Astrocyte of the hippocampus (primary cell): ENCODE measurements around the gene MRPS12.

Experiments used
- DNase-seq: peaks from one replicate; pipeline ENCODE4 v3.0.0; 2011; ENCODE audit warnings: low read depth, low spot score

MRPS12 gene

DNA sequence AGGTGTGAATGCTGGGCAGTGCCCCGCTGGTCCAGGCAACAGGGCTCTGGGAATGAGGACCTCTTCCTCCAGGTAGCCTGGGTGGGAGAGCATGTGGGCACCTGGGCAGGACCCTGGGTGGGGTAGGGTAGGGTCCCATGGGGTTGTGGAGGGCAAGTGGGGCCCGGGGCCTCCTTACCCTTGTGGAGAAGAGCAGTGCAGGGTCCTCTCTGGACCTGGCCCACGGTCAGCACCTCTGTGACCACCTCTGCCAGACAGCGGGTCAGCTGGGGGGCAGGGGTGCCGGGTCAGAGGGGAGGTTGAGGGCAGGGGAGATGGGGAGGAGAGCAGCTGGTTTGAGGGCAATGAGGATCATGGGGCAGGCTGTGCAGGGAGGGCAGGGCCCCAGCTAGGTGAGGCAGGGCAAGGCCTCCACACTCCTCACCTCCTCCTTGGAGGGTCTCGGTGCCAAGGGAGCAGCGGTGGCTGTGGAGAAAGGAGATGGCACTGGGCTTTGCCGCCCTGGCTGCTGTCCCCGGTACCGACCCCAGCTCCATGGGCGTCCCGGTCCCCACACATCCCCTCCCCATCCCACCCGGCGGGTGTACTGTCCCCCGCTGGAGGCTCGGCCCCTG lies 19.2 kb upstream of the MRPS12 start:
- no peak for DNase-seq

DNA sequence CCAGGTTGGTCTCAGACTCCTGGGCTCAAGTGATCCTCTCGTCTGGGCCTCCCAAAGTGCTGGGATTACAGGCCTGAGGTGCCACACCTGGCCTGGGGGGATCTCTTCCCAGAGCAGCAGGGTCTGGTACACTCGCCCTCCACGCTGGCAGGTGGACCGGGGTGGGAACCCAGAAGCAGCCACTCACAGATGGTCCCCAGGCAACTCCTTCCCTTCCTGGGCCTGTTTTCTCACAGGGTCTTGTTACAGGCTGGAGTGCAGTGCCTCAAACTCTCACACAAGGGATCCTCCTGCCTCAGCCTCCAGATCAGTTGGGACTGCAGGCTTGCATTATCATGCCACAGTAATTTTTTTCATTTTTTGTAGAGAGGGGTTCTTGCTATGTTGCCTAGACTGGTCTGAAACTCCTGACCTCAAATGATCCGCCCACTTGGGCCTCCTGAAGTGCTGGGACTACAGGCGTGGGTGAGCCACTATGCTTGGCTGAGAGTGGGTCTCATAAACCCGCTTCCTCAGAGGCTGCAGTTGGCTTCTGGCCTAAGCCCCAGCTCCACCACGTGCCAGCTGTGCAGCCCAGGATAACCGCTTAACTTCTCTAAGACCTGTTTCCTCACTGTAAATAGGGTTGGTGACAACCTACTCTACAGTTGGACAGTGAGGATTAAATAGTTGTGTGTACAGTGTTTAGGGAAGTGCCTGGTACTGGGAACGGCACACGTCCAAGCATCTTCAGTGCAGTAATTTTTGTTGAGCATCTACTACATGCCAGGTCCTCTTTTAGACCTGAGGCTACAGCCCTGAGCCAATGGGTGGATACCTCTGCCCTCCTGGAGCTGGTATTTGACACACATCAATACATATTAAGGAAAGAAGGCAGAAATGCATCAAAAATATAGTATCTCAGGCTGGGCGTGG lies 17.9 kb upstream of the MRPS12 start:
- DNase-seq = no peak

DNA sequence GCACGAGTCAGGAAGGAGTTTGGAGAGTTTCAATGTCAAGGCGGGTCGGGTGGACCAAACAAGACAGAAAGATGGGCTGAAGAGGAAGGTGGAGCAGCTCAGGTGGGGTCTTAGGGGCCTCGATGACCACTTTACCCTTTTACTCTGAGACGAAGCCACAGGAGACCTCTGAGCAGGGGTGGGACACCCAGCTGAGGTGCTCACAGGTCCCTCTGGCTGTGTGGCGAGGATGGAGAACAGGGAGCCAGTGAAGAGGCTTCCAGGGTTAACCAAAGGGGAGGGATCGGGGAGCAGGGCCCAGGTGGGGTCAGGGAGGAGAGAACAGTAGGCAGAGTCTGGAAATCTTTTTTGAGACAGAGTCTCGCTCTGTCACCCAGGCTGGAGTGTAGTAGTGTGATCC lies 16.8 kb upstream of the MRPS12 start:
- DNase-seq = no peak

DNA sequence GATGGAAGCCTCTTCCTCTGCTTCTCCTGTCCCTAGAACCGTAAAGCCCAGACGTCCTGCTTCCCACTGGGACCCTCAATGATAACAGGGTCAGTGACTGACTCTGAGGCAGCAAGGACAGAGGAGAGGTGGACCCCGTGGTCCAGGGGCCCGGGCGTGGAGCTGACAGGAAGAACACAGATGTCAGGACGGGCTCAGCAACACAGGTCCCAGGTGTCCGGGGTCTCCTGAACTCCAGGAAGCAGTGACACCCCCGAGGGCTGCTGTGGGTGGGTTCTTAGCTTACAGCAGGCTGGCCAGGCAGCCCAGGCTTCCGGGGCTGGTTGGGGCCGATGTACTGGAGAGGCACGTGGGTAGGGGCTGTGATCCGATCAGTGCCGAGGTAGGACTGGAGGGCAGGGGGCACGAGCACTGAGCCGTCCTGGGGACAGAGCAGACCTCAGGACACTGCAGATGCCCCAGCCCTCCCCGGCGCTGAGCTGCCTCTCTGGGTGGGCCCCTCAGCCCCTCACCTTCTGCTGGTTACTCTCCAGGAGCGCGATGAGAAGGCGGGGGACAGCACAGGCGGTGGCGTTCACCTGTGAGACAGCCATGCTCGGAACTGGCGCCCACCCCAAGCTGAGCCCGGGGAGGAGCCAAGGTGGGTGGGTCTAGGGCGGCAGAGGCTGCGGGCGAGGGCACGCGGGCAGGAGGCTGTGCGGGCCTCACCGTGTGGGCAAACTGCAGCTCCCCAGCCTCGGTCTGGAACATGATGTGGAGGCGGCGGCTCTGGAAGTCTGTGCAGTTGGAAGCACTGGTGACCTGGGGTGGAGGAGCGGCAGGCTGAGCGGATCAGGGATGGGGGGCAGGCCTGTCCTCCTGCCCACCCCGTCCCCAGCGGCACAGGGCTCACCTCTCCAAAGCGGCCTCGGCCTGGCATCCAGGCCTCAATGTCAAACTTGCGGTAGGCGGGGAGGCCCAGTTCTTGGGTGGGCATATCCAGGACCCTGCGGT lies 15.1 kb upstream of the MRPS12 start:
- no peak for DNase-seq

DNA sequence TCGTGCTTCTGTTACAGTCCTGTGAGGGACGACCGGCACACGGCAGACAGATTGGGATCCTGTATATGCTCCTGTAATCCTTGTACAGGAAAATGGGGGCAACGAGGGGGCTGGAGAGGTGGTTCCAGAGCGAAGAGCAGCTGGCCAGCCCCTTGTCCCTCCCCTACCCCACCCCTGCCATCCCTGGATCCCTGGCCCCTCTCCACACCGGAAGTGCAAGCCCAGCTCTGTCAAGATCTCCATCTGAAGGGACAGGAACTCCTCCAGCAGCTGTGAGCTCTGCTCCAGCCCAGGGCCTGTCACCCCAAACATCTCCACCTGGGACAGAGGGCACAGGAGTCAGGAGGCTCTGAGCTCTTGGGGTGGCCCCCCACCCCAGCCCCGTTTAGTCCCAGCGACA lies 13.2 kb upstream of the MRPS12 start:
- no peak for DNase-seq

DNA sequence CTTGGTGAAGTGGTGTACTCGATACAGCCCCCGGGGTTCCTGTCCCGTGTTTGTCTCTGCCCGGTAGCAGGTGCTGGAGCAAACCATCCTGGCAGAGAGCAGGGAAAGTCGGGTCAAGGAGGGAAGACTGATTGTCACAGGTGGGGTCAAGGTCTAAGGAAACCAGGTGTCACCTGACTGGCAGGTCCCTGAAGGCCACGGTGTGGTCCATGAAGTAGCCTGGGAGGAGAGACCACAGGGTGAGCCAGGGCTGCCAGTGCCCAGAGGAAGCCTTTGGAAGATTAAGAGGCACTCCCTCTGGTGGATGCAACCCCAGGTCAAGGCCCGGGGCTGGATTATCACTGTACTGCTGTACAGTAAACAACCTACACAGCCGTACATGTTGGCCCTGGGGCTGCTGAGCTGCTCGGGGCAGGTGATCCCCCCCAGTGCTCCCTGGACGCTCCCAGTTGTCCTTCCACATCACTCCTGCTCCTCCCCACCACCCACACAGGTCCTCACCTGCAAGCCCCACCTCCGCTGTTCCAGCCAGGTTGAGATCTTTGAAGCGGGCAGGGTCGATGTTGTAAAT lies 12.7 kb upstream of the MRPS12 start:
- DNase-seq = no peak

DNA sequence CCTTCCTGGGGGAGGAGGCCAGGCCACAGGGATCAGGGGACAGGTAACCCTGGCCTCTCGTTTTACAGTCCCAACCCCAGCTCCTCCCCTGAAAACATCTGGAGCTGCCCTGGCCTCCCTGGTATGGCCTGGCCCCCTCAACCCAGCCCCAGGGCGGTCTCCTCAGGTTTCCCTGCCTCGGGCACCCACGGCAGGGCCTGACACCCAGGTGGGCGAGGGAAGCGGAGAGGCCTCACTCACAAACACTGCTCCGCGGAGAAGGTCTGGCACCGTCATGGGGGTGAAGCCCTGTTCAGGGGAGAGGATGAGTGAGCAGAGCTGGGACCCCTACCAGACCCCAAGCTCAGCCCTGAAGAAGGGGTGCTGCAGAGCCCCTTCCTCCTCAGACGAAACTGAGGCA lies 12.2 kb upstream of the MRPS12 start:
- no peak for DNase-seq

DNA sequence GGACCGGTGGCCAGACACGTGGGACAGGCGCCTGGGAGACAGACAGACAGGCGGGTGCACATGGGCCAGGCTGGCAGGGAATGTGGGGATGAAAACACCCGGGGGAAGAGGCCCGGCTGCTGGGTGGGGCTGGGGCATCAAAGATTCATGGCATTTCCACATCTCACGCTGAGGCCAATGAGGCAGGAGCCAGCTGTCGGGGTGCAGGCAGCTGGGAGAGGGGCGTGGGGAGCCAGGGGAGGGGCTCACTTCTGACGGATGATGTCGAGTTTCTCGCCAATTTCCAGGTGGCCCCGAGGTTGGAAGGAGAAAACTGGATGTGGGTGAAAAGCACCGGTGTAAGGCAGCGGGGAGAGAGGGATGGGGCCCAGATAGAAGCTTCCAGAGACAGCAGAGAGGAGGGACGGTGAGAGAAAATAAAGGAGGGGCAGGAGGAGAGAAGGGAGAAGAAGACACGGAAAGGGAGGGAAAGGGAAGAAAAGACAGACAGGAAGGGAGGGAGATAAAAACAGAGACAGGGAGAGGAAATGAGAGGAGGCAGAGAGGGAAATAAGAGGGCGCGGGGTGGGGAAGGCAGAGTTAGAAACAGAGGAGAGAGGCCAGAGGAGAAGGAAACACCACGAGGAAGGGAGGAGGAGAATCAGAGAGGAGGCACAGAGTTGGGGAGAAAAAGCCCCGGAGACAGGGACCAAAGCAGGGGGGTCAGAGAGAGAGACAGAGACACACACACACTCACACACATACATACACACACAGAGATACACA lies 10.7 kb upstream of the MRPS12 start:
- no peak for DNase-seq

DNA sequence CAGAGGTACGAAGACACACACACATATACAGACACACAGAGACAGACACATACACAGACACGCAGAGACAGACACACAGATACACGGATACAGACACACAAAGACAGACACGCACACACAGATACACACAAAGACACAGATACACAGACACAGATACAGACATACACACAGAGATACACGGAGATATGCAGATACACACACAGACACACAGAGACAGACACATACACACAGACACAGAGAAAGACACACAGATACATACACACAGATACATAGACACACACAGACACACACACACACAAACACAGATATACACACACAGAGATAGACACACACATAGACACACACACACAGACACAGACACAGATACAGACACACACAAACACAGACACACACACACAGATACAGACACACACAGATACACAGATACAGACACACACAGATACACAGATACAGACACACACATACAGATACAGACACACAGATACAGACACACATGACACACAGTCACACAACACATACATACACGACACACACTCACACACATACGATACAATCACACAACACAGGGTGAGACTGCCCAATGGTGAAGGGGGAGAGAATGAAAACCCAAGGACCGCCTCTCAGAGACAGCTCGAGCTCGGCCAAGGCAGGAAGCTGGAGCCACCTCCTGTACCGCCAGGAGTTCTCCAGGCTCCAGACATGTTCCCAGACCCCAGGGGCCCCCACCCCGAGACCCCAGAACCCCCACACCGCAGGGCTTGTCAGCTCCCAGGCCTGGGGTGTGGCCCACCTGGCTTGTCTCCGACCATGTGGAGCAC lies 9.9 kb upstream of the MRPS12 start:
- DNase-seq = no peak

DNA sequence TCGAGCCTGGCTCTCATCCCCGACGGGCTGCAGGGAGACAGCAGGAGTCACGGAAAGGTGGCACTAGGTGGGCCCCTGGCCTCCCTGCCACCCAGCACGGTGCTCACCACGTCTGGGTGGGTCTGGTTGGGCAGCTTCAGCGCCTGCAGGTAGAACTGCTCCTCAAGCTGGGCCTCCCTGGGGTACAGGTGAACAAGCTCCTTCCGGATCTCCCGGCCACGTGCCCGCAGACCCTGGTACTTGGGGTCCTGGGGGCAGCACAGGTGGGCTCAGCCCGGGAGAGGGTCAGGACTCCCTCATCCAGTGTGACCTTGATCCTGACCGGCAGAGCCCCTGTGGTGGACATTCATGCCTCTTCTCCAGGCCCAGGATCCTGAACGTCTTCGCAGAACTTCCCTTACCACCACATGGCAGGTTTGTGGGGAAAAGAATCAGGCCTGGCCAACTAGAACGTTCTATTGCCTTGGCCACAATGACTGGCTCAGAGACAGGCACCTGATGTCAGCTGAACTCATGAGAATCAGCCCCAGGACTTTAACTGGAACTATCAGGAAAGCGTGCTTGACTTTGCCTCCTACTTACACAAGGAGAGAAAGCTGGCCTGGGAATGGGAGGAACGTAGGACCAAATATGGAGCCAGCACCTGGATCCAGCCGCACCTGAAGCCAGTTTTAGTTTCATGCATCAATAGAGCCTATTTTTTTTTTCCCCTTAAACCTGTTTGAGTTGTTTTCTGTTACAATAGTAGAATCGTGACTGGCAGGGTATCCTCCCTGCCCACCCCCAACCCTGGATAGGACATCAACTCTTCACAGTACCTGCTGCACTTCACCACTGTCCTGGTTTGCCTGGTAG lies 9.1 kb upstream of the MRPS12 start:
- DNase-seq = no peak

DNA sequence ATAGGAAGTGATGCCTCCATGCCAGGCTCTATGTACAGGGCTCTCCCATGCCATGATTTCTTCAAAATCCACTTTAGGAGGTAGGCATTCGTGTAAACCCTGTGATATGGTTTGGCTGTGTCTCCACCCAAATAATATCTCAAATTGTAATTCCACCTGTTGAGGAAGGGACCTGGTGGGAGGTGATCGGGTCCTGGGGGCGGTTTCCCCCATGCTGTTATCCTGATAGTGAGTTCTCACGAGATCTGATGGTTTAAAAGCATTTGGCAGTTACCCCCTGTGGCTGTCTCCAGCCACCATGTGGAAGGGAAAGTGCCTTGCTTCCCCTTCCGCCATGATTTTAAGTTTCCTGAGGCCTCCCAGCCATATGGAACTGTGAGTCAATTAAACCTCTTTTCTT lies 8.3 kb upstream of the MRPS12 start:
- DNase-seq = no peak

DNA sequence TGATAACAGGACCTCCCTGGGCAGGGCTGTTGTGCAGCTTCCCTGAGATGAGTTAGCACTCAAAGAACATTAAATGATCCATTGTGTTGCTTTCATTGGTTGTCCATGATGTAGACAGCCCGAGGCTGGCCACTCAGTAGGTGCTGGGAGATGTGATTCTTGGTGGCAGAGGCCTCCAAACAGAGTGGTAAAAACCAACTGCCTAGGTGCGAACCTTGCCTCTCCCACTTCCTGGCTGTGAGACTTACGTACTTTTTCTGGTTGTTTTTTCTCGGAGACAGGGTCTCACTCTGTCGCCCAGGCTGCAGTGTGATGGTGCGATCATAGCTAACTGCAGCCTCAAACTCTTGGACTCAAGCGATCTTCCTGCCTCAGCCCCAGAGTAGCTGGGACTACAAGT lies 6.4 kb upstream of the MRPS12 start:
- DNase-seq = no peak

DNA sequence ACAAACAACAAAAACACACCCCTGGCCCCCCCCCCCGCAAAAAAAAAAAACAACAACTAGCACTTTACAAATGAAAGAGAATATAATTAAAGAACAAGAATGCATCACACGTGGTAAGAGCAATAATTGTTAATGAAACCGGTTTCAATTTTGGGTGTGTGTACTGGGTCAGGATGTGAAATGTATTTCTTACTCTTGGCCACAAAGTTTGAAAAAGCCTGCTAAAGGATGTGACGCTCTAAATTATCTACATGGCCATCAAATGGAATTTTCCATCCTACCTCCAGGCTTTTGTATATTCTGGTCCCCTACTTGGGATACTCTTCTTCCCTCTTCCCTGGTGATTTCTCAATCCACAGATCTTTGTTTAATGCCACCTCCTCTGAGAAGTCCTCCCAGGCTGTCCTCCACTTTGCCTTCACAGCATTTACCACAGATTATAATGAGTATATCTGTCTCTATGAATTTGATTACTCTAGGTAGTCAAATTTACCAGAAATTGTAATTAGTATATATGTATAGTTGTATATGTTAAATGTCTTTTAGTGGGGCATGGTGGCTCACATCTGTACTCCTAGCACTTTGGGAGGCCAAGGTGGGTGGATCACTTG lies 2.2 kb upstream of the MRPS12 start:
- DNase-seq = no peak

DNA sequence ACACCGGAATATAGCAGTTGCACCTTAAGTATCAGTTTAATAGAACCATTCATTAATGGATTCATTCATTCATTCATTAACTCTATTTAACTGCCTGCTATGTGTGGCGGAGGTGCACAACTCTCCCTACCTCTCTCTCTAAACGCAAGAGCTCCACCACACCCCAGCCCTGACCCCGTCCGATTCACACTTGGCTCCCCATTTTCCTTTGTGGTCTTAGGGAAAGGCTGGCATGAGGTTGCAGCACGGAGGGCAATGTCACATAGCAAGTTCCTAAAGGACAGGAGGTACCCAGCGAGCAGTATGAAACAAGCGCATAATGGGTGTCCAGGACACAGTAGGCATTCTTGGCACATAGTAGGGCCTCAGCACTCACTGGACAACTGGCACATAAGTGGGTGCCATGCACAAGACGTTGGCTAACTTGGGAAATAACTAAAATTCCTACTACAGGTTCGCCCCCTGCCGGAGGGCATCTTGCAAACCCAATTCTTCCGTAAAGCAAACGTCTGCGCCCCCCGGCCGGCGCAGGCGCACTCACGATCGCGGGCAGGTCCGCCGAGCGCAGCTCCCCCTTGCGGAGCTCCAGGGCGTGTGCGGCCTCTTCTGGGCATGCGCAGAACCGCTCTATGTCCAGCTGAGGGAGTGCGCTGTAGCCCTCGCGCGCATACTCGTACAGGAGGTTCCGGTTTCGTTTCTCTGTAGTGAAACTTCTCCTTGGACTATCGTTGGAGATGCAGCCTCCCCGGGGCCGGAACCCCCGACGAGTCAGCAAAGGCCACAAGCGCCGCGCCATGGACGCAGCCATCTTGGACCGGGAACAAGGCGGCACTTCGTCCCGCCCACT lies 592 bp upstream of the MRPS12 start, which contains the start of gene SARS2:
TSS of gene SARS2 (minus strand) at position 835 of the 847 bp plus-strand sequence. CDS start at position 808, 27 bp downstream.
- peak; percentile 97 for DNase-seq

DNA sequence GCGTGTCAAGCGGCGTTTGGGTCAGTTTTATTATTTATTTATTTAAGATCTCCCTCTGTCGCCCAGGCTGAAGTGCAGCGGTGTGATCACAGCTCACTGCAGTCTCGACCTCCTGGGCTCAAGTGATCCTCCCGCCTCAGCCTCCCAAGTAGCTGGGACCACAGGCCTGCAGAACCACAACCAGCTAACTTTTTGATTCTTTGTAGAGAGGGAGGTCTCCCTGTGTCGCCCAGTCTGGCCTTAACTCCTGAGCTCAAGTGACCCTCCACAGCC lies 713 bp downstream of the MRPS12 start:
- no peak for DNase-seq

DNA sequence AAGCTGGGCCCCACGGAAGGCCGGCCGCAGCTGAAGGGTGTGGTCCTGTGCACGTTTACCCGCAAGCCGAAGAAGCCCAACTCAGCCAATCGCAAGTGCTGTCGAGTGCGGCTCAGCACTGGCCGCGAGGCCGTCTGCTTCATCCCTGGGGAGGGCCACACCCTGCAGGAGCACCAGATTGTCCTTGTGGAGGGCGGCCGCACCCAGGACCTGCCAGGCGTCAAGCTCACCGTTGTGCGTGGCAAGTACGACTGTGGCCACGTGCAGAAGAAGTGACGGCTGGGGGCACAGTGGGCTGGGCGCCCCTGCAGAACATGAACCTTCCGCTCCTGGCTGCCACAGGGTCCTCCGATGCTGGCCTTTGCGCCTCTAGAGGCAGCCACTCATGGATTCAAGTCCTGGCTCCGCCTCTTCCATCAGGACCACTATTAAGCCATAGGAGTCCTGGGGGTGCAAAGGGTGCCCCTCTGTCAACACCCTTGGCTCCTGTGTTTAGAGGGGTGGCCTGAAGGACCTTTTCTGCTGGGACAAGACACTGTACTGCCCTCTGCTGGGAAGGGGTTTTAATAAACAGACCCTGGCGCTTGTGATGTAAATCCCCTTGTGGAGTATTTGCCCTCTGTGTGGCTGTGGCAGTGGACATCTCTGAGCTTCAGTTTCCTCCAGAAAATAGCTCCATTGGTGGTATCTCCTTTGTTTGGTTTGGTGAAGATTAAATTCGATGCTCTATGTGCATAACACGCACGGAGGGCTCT lies 1.9 kb downstream of the MRPS12 start:
- peak; percentile 46 for DNase-seq

DNA sequence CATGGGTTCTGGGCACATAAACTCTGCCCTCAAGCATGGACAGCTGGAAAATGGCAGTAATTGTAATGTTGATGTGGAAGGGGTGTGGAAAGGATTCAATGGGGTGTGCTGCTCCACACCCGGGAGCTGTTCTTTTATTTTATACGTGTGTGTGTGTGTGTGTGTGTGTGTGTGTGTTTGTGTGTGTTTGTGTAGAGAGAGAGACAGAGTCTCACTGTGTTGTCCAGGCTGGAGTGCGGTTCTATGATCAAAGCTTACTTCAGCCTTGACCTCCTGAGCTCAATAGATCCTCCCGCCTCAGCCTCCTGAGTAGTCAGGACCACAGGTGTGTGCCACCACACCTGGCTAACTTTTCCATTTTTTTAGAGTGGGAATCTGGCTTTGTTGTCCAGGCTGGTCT lies 2.8 kb downstream of the MRPS12 start:
- DNase-seq = no peak
